Measurements from ENCODE around the gene PSMA1.

The PSMA1 gene

DNA sequence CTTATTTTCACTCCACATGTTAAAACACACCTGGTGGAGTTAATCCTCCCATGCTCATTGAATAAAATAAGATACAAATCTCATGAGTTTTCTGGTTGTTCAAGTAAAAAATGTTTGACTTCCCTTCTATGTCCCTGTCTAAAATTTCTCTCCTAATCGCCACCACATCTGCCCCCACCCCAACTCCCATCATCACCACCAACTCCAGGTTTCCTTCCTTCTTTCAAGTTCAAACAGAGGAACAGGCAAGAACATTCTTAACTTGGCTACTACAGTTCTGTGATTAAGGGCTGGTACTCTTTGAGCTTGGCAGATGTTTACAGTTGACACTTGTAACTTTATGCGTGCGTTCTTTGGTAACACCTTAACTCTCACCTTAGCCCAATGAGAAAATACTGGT lies 9.1 kb upstream of the PSMA1 start:
- no peak for DNase-seq

DNA sequence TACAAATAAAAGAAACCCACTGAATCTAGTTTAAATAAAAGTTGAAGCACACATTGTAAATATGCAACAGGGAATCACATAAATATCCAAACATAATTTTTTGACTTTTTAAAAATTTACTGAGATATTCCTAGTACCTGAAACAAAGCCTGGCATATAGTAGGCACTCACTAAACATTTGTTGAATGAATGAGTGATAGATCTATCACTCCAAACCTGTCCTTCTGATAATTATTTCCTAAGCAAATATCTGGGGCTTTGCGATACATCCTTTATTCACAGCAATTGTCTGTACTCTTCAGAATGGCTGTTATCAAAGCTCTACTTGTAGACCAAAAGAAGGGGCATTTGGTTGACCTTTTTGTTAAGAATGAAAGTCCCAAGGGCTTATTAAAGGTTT lies 2.6 kb upstream of the PSMA1 start:
- no peak for DNase-seq

GRCh38 chr11:14522245-14522644 lies 2.1 kb upstream of the PSMA1 start:
- no peak for DNase-seq

DNA sequence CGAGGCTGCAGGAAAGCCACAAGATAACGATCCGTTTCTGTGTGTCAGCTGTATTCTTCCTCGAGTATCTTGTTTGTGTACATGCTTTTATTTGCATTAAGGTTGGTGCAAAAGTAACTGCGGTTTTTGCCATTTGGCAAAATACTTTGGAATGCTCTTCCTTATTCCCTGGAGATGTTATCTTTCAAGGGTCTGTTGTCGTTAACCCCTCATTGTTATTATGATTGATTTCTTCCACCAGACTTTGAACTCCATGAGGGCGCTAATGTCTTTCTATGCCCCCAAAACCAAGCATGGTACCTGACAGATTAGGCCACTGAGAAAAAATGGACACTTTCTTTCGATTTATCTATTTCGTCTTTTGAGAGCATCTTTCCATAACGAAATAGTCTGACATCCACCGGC lies 563 bp upstream of the PSMA1 start:
- no peak for DNase-seq

DNA sequence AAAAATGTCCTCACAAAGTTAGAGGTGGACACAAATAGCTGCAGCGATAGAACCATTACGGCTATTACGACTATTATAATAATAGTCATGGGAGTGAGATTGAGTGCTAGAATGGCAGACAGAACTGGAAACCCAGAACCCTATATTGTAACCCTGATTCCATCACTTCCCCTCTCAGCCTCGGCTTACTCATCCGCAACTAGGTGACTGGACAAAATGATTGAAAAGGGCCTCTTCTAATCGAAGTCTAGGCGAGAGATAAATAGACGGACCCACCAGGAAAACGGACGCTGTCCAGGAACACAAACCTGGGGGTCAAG lies 629 bp downstream of the PSMA1 start:
- no peak for DNase-seq

GRCh38 chr11:14518820-14519219 lies 1.4 kb downstream of the PSMA1 start:
- no peak for DNase-seq

GRCh38 chr11:14513800-14514199 lies 6.4 kb downstream of the PSMA1 start:
- no peak for DNase-seq

DNA sequence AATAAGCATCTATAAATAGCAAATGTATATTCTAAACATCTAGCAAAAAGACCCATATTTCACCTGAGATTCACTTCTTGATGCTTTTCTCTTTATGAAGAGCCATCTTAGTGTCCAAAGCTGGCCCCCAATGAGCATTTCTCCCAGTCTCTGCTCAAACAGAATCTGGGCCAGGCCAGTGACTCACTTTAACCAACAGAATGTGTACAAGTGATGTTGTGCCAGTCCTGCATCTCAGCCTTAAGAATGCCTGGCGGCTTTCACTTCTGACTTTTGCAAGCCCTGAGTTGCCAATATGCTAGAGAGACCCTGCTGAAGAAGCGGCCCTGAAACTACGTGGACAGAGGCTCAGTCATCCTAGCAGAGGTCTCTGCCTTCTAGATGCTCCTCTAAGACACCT lies 13.7 kb downstream of the PSMA1 start:
- DNase-seq: no peak

GRCh38 chr11:14503023-14503422 lies 17.2 kb downstream of the PSMA1 start:
- DNase-seq: no peak

- DNase-seq: no peak
Measured at GRCh38 chr11:14502039-14502438, 18.1 kb downstream of the PSMA1 start.

DNA sequence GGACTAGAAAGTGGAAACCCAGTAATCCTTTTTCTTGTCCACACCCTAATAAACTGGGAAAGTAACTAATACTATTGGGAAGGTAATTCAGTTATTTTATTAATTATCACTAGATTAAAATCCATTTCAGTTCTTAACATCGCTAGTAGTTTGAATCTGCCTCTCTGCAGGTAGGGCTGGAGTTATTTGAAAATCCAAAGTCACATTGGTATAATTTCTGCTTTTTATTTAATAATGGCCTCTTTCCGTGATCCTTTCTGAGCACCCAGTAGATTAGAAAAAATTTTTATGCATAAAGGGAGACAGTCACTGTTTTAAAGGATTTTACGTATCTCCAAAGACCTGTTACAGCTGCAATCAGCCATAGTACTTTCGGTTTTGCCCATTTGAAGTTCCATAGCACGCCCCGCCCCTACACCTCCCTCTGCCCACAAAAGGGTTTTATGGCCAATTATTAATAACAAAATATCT lies 20.0 kb downstream of the PSMA1 start:
- peak; percentile 47 for DNase-seq

DNA sequence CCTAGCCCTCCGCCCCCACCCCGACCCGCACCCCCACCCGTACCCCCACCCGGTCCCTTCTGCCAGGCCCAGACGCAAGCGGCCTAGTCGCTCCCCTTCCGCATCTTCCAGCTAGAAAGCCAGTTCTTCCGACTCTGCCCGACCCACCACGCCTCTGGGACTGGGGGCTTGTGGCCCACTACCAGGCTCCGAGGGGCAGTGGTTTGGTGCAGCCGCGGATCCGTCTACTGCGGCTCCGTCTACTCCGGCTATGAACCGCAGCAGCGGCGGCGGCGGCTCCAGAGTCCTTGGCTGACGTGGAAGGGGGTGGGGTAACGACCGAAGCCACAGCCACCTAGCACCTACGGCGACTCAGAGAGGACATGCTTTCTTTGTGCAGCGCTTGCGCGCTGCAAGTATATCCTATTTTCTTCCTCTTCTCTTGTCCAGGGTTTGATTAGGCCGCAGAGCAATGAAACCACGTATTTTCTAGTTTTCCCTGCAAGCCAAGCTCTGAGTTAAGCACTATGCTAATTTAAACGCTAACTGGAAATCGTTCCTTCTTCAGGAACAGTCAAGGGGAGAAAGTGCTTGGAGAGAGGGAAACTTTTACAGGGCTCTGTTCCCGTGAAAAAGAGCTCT lies 20.5 kb downstream of the PSMA1 start, which contains the start of gene COPB1:
Gene COPB1, minus strand, starts transcription at position 252 of the 621 bp plus-strand sequence. CDS start 883 bp downstream, outside the sequence.
- peak; percentile 91 for DNase-seq

GRCh38 chr11:14499178-14499559 lies 21.0 kb downstream of the PSMA1 start:
- DNase-seq: peak; percentile 37

DNA sequence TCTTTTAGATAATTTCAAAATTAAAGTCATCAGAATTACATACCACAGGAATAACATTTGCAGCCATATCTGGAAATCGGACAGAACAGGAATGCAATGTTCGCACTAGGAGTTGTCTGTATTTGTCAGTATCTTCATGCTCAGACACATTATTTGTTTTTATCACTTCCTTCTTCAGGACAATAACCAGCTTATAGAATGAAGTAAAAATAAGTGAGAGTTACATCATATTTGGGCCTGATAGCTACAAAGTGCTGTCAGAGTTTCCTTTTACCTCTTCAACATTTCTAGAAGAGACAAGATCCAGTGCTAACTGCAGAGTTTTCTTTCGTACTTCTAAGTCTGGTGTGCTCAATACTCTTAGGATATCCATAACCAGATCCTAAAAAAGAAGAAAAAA lies 39.5 kb downstream of the PSMA1 start:
- no peak for DNase-seq

- no peak for DNase-seq
Measured at GRCh38 chr11:14471127-14471526, 49.1 kb downstream of the PSMA1 start.

- no peak for DNase-seq
Measured at GRCh38 chr11:14463623-14464022, 56.6 kb downstream of the PSMA1 start.

GRCh38 chr11:14460147-14460546 lies 60.0 kb downstream of the PSMA1 start:
- DNase-seq: no peak

- no peak for DNase-seq
Measured at GRCh38 chr11:14458377-14458776, 61.8 kb downstream of the PSMA1 start.

DNA sequence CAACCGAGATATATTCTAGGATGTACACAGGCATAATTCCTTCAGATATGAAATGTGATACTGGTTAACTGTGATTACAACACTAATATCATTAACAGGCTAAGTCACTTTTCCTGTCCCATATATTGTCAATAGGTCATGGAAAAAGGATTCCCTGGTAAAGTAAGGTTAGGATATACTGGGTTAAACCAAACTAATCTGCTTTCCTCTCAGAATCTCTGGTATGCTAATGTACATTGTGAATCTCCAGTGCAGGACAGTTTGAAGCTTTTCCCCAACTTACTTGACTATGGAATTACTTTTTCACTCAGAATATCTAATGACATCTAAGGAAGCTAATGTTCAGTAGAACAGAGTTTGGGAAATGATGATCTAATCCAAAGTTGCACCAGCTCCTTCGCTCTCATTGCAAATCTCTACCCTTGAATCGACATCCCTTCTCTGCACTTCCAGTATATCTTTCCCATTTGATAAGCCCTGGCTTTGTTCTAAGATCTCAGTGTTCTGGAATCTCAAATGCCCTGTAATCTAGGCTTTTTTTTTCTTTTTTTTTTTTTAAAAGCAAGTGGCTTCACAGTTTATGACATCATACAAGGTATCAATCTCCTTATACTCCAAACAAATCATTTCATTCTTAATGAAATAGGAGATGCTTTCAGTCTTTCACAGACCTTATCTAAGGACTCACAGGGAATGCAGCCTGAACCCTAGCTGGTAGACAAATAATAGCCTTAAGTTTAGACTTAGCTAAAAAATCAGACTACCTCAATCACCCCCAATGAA lies 64.3 kb downstream of the PSMA1 start:
- no peak for DNase-seq
